Tibial nerve (tissue), 4 donors: ENCODE results near the gene LETM1.

Source experiments
- EP300 ChIP-seq, 2 donors: sonication (generic); formaldehyde crosslinking; IDR thresholded peaks; one replicate each; pipeline ENCODE4 v1.6.1; 2017; ENCODE audit warnings: antibody characterized with exemption in 2 of 2, mild to moderate bottlenecking in 1 of 2
- POLR2A ChIP-seq, 2 donors: fragments of 450-650 bp; IDR thresholded peaks; one replicate each; pipeline ENCODE4 v1.6.1; 2017; ENCODE audit warnings: antibody characterized with exemption in 2 of 2, mild to moderate bottlenecking in 2 of 2, moderate library complexity in 2 of 2
- TF ChIP-seq, protein P1 (sequence below), 5 experiments: fragments of 200-600 bp in 3 of 5; fragments of 450-650 bp in 2 of 5; sonication (generic) in 3 of 5; IDR thresholded peaks; one replicate each; pipeline ENCODE4 v1.5.1; 2016 to 2019; ENCODE audit warnings: antibody characterized with exemption in 5 of 5, mild to moderate bottlenecking in 3 of 5, moderate library complexity in 2 of 5

DNA sequence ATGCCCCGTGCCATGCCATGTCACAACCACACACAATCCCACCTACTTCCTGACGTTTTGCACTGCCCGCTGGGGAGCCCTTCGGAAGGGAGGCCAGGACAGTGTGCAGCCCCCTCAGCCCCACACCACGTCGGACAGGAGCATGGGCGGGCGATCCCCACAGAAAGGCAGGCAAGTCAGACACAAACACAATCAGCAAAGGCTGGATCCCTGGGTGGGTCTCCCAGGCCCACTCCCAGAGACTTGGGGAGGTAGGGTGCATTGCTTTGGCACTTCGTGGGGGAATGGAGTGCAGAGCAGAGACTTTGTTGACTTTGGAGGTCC lies 14.1 kb downstream of the LETM1 start:
- TF ChIP-seq, protein P1, sequence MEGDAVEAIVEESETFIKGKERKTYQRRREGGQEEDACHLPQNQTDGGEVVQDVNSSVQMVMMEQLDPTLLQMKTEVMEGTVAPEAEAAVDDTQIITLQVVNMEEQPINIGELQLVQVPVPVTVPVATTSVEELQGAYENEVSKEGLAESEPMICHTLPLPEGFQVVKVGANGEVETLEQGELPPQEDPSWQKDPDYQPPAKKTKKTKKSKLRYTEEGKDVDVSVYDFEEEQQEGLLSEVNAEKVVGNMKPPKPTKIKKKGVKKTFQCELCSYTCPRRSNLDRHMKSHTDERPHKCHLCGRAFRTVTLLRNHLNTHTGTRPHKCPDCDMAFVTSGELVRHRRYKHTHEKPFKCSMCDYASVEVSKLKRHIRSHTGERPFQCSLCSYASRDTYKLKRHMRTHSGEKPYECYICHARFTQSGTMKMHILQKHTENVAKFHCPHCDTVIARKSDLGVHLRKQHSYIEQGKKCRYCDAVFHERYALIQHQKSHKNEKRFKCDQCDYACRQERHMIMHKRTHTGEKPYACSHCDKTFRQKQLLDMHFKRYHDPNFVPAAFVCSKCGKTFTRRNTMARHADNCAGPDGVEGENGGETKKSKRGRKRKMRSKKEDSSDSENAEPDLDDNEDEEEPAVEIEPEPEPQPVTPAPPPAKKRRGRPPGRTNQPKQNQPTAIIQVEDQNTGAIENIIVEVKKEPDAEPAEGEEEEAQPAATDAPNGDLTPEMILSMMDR (IDR thresholded peaks at IDR 0.05): no peak
- TF ChIP-seq POLR2A (IDR thresholded peaks at IDR 0.05) (no peak), EP300 (IDR thresholded peaks at IDR 0.05) (no peak)
